GM20000 (cell line): ENCODE data around the gene DNHD1.

Experiments
- DNase-seq: peaks from one replicate; pipeline ENCODE4 v3.0.0; 2012; ENCODE audit warnings: low spot score
- CTCF ChIP-seq: IDR thresholded peaks from 2 replicates; pipeline ENCODE4 v1.5.1; 2012; ENCODE audit warnings: mild to moderate bottlenecking, control low read depth; ENCODE audit errors: extremely low read depth, missing control alignments

The DNHD1 gene, protein sequence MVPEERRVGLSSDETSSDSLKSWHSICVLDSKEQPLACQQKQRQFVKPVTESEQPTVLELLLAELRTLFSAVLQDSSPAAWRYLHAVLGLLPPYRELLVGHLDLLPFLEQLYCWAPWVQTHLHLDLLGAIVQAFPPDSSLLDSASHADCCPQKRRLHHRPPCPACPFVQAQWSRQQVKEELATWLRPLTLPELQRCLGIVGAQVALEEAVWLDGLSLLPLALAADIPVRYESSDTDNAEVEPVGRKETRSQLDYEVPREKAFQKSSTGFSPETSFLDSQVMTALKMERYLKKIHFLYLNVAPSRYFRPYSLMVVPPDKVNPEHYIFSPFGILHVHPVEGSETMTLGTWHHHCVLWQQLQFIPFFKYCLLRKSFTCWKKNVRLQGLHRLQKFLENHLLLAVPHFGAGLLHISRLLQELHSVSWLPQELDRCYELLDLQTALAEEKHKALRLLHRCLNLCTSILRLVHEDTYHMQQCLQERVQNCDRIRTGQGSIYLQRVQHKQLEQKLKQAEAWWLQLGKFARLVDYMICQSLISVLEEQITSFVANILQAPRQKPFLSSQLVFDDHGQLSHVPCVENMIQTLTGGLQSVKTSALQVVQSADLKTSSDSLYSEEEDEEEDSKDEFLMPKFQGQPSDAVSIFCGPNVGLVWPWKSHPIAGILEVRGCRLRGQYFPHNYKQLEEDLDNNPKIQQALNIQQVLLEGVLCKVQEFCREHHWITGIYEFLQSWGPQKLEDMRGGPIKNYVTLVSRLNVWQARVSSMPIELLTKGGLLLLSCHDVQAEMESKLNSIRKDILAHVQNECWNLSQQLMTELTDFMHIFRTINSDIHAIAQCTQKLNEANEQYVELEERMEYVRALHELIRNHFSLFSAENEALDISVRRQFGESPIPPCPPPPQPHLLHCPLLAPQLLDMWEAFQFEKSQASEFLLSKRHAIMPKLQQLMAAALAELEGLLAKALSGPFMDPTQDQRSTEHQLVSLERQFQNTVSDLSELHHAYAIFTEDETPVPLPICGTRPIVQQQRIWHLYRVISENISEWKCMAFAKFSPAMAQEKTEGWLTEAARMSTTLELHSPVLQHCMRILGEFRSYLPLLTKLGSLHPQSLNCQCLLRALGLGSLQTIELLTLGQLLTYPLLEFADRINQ (N-terminal part only)

GRCh38 chr11:6497069-6497839, at the start of gene DNHD1:
DNHD1 (plus strand) TSS chr11:6497280; CDS start chr11:6498216, 936 bp downstream.
- no peak for DNase-seq
- no peak for TF ChIP-seq CTCF

DNA sequence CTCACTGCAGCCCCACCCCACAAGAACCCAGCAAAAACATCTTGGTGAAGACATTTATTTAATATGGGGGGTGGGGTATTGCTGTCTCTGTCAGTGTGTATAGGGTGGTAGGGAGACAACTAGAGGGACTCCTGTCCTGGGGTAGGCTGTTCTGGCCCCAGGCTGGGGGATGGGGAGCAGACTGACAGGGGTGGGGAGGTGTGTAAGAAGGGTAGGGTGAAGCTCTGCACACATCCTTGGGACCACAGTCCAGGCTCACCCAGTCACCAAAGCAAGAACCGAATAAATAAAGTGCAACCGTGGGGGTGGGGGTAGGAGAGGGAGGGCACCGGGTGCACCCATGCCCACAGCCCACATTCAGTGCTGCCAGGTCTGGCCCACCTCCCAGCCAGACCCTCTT, 48.5 kb upstream of the DNHD1 start:
- no peak for TF ChIP-seq CTCF
- no peak for DNase-seq

GRCh38 chr11:6452219-6452618, 44.9 kb upstream of the DNHD1 start:
- TF ChIP-seq CTCF, result no peak
- no peak for DNase-seq

DNA sequence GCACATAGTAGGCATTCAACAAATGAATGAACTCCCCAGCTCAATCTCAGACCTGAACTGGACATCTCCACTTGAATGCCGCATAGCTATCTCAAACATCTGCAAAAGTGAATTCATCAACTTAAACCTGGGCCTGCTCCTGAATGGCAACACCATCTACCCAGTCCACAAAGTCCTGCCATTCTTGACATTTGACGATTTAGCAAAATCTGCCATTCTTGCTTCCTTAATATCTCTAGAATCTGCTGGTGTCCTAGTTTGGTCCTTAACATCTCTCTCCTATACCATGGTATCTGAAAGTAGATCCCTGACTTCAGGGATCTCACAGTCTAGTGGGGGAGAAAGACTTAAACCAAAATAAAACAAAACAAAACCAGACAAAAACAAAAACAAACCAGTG, 43.9 kb upstream of the DNHD1 start:
- no peak for DNase-seq
- no peak for TF ChIP-seq CTCF

GRCh38 chr11:6455070-6455469, 42.0 kb upstream of the DNHD1 start:
- TF ChIP-seq CTCF, result no peak
- no peak for DNase-seq

GRCh38 chr11:6456361-6457073, 40.6 kb upstream of the DNHD1 start:
- DNase-seq, result no peak
- TF ChIP-seq CTCF, result no peak
